ENCODE data around the gene KRT3. TPM values are rescaled to one million over a fixed set of nuclear protein-coding genes. Genes with fewer than 3 reads are reported as not detected.
"Not testable (repeated sequence)": the region's sequence is repeated elsewhere in the genome, so short reads cannot be mapped to it uniquely, and the experiment has no call there.

KRT3 gene
- total RNA-seq, 2 donors from 2014 or later, result not detected

DNA sequence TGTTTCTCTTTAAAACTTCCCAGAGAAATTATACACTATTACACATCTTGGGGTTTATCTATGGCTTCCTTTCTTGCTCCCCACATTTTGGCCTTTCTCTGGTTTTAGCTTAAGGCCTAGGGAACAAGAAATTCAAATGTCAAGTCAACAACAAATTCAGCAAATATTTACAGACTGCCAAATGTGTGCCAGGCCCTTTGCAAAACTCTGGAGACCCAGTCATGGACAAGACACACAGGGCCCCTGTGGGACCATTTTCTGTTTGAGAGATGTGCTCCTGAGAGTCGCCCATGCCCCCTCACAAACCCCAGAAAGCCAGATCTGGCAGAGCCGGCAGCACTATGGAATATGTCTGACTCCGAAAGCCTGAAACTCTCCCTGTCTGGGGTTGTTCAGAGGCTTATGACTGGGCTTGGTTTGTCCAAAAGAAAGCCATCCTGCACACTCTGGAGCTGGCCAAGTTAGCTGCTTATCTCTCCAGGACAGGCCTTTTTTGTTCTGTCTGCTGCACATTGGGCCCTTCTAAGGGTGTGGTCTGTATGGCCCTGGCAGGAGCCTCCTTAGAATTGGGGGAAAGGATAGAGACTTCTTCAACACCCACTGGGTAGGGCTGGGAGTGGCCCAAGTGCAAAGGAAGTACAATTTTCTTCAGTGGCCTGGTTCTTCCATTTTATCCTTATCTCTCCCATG is 1.1 kb upstream of the KRT3 start:
- Histone ChIP-seq H3K4me3 (no peak overlapping the region), H3K27ac (no peak overlapping the region), H3K27me3 (replicated peaks; ENCODE audit: insufficient read depth) (peaks cover 2% of the 10 kb centered on the region), H3K9me3 (no peaks in the 10 kb centered on the region), H3K36me3 (no peaks in the 10 kb centered on the region), H3K4me1 (replicated peaks) (no peaks in the 10 kb centered on the region)
- no peak for DNase-seq (ENCODE audit: low spot score)
- WGBS, result 90% methylated on average over 3 of the region's 3 CpGs
- TF ChIP-seq POLR2A (IDR thresholded peaks at IDR 0.05), result no peak
- no peak for TF ChIP-seq POLR2AphosphoS5 (IDR thresholded peaks at IDR 0.05)
- TF ChIP-seq, protein P1, sequence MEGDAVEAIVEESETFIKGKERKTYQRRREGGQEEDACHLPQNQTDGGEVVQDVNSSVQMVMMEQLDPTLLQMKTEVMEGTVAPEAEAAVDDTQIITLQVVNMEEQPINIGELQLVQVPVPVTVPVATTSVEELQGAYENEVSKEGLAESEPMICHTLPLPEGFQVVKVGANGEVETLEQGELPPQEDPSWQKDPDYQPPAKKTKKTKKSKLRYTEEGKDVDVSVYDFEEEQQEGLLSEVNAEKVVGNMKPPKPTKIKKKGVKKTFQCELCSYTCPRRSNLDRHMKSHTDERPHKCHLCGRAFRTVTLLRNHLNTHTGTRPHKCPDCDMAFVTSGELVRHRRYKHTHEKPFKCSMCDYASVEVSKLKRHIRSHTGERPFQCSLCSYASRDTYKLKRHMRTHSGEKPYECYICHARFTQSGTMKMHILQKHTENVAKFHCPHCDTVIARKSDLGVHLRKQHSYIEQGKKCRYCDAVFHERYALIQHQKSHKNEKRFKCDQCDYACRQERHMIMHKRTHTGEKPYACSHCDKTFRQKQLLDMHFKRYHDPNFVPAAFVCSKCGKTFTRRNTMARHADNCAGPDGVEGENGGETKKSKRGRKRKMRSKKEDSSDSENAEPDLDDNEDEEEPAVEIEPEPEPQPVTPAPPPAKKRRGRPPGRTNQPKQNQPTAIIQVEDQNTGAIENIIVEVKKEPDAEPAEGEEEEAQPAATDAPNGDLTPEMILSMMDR (IDR thresholded peaks at IDR 0.05), result no peak
- intact Hi-C loops (cut with DNase I), result no loop called here

DNA sequence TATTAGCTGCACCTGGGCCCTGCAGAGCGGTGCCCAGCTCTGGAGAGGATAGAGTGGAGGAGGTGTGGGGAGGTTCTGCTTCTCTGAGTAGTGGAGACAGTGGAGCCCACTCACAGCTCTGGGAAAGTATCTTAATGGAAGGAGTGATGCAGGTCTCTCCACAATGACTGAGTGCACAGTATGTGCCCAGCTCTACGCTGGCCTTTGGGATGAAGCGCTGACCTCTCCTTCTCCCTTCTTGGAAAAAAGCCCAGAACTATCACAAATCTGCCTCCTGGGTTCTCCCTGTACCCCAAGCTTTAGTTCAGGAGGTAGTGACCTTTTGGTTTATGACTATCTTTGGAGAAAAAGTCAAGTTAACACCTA is 495 bp upstream of the KRT3 start:
- WGBS, result 98% methylated on average over 3 of the region's 3 CpGs
- TF ChIP-seq, protein P1 (IDR thresholded peaks at IDR 0.05), result no peak
- no peak for TF ChIP-seq POLR2A (IDR thresholded peaks at IDR 0.05)
- TF ChIP-seq POLR2AphosphoS5 (IDR thresholded peaks at IDR 0.05), result no peak
- Histone ChIP-seq H3K4me1 (replicated peaks) (no peaks in the 10 kb centered on the region), H3K27me3 (replicated peaks; ENCODE audit: insufficient read depth) (peaks cover 2% of the 10 kb centered on the region), H3K9me3 (no peaks in the 10 kb centered on the region), H3K4me3 (no peak overlapping the region), H3K27ac (no peak overlapping the region), H3K36me3 (no peaks in the 10 kb centered on the region)
- intact Hi-C loops (cut with DNase I), result no loop called here
- DNase-seq (ENCODE audit: low spot score), result no peak

DNA sequence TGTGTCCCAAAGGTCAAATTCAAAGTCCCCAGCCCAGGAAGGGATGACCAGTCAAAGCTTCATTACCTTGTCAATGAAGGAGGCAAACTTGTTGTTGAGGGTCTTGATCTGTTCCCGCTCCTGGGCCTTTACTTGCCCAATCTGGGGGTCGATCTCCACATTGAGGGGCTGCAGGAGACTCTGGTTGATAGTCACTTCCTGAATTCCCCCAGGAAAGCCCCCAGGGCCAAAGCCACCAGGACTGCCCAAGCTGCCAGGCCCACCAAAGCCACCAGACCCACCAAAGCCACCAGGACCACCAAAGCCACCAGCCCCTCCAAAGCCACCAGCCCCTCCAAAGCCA is 614 bp downstream of the KRT3 start:
- H3K4me3 ChIP-seq; H3K36me3 ChIP-seq; H3K4me1 ChIP-seq (replicated peaks); intact Hi-C loops (cut with DNase I); H3K9me3 ChIP-seq; DNase-seq (ENCODE audit: low spot score); H3K27ac ChIP-seq; H3K27me3 ChIP-seq (replicated peaks; ENCODE audit: insufficient read depth): not testable (repeated sequence)
- 94% methylated on average over 2 of the region's 2 CpGs for WGBS

DNA sequence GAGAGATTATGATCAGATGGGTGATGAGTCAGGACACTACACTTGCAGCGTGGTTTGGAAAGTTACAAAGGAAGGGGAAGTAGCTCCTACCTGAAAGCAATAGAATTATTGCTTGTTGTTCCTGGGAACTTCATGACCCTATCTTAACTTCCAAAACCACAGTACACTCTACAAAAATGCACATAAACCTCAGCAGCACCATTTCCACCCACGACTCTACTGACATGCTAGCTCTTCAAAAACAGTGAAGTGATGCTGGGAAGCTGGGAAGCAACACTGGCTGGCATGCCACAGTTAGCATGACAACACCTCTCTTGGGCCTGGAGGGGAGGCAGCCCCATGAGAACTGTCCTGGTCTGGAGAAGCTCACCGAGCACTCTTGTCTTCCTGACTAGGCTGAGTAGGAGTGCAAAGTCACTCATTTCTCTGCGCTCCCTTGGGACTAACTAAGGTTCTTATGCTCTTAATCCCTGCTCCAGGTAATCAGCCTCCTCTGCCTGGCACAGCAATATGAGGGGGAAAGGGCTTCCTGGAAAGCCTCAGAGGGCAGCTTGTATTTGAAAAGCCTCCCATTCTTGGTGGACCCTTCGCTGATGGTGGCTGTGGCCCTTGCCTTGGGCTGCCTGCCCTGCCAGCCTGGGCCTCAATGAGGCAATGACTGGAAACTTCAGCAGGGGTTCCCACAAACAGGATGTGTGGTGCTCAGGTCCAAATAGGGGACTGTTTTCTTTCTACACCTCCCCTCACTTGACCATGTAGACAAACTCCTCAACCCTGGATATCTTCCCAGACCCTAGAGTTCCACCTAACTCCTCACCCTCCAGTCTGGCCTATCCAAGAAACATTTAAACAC is 1.2 kb downstream of the KRT3 start:
- intact Hi-C loops (cut with DNase I), result no loop called here
- WGBS, result 76% methylated on average over 5 of the region's 5 CpGs
- no peak overlapping the region for H3K4me3 ChIP-seq
- DNase-seq (ENCODE audit: low spot score), result no peak
- peaks cover 8% of the 10 kb centered on the region for H3K27me3 ChIP-seq (replicated peaks; ENCODE audit: insufficient read depth)
- H3K9me3 ChIP-seq, result no peaks in the 10 kb centered on the region
- no peaks in the 10 kb centered on the region for H3K36me3 ChIP-seq
- TF ChIP-seq, protein P1 (IDR thresholded peaks at IDR 0.05), result no peak
- TF ChIP-seq POLR2AphosphoS5 (IDR thresholded peaks at IDR 0.05) (no peak), POLR2A (IDR thresholded peaks at IDR 0.05) (no peak)
- no peaks in the 10 kb centered on the region for H3K4me1 ChIP-seq (replicated peaks)
- no peak overlapping the region for H3K27ac ChIP-seq

DNA sequence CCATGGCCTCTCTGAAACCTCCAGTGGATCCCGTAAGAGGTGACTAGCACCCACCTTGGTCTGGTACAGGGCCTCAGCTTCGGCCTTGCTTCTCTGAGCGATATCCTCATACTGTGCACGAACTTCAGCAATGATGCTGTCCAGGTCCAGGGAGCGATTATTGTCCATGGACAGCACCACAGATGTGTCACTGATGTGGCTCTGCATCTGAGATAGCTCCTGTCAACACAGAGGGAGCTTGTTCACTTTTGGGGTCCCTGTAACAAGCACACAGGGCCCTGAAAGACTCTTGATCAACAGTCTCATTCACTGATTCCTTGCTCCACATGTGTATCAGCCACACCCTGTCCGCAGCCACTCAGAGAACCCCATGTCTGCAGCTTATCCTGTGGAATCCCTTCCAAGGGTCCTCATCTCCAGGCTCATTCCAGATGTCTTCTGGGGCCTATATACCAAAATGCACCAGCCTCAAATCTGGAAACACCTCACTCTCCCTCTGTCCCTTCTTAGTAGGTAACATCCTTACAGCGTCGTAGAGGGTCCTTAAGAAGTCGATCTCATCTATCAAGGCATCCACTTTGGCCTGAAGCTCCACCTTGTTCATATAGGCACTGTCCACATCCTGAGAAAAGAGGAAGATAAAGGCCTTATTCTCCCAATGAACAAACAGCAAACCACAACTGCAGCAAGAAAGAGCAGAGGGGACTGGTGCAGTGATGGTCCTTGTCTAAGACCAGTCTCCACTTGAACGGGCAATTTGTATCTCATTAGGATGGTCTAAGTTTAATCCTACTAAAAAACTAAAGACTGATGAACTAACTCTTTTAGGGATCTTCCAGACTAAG is 3.5 kb downstream of the KRT3 start:
- 82% methylated on average over 10 of the region's 10 CpGs for WGBS
- H3K9me3 ChIP-seq, result no peaks in the 10 kb centered on the region
- H3K27me3 ChIP-seq (replicated peaks; ENCODE audit: insufficient read depth), result peaks cover 9% of the 10 kb centered on the region
- intact Hi-C loops (cut with DNase I), result no loop called here
- H3K27ac ChIP-seq, result no peak overlapping the region
- H3K36me3 ChIP-seq, result no peaks in the 10 kb centered on the region
- no peak for DNase-seq (ENCODE audit: low spot score)
- H3K4me1 ChIP-seq (replicated peaks), result no peaks in the 10 kb centered on the region
- H3K4me3 ChIP-seq, result no peak overlapping the region
- TF ChIP-seq POLR2A (IDR thresholded peaks at IDR 0.05), result no peak
- no peak for TF ChIP-seq POLR2AphosphoS5 (IDR thresholded peaks at IDR 0.05)
- TF ChIP-seq, protein P1 (IDR thresholded peaks at IDR 0.05), result no peak
